Stimulated activated CD4-positive, alpha-beta T cell treated with anti-CD3 and anti-CD28 coated beads, Interleukin-4, amount 100 ng/mL, for 48 hours (primary cell): ENCODE measurements around the gene ACTL9.

Source experiments
- DNase-seq, 2 donors: peaks; one replicate each; pipeline ENCODE4 v3.0.0-alpha.2; 2020; ENCODE audit warnings: low read depth in 2 of 2

The ACTL9 gene

DNA sequence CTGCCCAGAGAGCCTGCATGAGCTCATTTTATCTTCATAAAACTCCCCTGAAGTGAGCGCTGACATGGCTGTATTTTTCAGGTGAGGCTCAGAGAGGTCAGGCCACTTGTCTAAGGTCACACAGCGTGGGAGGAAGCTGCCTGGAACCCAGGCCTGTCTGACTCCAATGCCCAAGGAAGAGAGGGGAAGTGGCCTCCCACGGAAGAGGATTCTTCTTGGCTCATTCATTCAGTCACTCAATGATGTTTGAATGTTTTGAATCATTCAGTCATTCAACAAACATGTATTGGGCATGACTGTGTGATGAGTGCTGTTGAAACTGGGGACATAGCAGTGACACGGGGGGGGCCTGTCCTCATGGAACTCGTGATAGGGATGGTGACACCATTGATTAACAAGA lies 12.0 kb downstream of the ACTL9 start:
- no peak for DNase-seq

DNA sequence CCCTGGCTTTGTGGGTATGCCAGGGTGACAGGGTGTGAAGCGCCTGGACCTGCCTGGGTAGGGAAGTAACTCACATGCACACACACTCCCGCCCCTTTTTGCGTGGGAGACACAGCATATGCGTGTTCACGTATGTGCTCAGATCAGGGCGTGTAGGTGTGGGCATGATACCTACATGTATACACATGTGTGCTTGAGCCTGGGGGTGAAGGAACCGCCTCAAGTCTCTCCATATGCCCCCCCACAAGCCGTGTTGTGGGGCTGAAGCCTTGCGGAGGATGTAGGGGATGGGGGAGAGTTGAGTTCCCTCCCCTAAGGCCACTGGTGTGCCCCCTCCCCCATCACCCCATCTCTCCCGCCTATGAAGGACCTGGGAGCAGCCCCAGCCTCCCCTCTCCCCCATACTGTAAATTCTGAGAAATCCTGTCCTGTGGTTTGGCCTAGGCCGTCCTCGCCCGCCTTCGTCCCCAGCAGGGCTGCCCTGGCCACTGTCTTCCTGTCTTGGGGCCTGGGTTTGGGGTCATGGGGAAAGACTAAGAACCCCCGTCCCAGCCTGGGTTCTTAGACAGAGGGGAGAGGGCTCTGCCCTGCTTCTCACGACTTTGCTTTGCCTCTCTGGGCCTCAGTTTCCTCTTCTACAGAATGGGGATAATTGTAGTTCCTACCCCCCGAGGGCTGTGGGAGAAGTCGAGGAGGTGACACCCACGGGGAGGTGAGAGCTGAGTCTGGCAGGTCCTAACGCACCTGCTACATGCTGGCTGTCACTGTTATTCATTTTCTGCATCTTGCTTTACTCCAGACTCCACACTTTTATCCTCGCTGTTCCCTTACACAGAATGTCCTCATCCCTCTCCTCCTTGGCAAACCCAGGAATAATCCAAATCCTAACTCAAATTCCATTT lies 14.3 kb downstream of the ACTL9 start:
- DNase-seq = no peak

DNA sequence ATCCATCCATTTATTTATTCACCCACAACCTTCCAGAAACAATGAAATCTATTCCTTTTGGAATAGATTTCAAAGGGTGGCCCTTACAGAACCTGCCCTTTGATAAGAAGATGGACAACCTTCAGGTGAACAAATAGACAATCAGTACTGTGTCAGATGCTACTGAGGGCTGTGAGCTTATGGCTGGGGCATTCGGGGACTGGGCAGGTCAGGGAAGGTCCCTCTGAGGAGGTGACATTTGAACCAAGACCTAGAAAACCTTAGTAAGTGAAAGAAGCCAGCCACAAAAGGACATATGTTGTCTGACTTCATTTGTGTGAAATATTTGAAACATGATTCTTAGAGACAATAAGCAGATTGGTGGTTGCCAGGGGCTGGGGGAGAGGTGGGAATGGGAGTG lies 15.7 kb downstream of the ACTL9 start:
- DNase-seq = no peak

DNA sequence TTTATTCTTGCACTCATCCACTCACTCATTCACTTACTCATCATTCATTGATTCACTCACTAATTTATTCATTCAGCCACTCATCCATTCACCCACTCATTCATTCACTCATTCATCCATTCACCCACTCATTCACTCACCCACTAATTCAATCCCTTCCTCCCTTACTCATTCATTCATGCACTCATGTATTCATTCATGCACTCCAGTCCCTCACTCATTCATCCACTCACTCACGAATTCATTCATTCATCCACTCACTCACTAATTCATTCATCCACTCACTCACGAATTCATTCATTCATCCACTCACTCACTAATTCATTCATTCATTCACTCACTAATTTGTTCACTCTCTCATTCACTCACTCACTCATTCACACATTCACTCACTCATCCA lies 16.1 kb downstream of the ACTL9 start:
- DNase-seq = no peak

DNA sequence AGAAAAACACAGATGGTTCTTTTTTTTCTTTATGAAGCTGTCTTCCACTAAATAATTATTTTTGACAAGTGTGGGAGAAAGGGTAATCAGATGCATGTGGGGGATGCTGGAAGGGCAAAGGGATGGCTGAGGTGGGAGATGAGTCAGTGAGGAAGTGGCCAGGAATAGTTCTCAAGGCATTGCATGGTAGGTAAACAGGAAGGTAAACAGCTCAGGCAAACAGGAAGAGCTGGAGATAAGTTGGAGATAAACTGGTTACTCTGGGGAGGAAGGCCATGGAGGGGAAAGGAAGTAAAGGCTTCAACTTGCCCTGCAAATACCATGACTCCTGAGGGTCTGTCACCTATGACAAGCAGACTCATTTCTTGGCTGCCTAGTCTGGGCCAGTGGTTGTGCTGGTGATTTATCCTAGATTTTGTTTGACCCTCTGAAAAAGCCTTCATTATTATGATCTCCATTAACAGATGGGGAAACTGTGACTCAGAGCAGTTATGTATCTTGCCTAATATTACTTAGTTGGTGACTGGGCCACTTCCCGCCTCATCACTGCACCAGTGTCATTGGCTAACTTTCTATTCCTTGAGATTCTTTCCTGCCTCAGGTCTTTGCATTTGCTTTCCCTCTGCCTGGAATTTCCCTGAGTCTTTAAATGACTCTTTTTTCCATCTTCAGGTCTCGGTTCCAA lies 17.1 kb downstream of the ACTL9 start:
- no peak for DNase-seq

DNA sequence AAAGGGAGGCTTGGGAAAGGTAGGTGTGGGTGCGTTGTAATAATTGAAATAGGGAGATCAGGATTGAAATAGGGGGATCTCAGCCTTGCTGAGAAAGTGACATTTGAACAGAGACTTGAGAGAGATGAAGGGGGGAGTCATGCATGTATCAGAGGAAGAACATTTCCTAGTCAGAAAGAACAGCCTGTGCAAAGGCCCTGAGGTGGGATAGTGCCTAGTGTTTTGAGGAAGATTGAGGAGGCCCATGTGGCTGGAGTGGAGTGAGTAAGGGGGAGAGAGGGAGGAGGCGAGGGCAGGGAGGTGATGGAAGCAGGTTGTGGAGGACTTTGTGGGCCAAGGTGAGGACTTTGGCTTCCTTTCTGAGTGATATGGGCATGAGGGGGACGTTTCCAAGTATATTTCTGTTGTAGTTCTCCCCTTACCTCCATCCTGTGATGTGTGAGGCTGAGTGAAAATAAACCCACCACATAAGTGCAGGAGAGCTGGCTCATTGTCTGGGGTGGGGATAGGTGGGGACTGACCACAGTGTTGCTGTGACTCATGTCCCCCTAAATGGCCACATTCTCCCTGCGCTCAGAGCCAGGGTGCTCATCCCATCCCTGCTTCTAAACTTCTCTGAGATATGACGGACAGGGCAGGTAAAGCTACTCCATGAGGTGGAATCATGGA lies 17.8 kb downstream of the ACTL9 start:
- no peak for DNase-seq

DNA sequence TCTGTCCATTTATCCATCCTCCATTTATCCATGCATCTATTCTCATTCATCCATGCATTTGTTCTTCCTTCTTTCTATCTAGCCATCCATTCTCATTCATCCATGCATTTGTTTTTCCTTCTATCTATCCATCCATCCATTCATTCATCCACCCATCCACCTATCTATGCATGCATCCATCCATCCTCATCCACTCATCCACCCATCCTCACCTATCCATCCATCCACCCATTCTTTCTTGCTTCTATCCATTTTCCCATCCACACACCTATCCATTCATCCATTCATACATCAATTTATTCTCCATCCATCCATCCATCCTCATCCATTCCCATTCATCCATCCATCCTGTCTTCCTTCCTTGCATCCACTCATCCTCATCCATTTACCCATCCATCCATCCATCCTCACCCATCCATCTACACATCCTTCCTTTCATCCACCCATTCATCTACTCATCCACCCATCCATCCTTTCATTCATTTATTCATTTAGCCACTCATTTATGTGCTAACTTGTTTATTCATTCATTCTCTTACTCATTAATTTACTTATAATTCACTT lies 20.3 kb downstream of the ACTL9 start:
- DNase-seq = no peak

DNA sequence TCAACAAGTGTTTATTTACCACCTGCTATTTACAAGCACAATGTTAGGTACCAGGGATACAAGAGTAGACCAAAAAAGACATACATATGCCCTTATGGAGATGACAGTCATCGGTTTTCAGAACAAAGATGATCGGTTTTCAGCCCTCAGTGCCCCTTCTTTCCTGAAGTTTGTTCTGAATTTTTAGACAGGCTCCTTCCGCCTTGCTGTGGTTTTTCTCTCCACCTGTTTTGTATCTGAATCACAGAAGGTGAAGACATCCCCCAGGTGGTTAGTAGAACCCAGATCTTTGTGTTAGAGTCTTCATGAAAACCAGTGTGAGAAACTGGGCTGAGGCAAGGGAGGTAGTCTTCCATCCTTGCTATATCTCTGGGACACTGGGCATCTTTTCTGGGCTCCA lies 23.5 kb downstream of the ACTL9 start:
- DNase-seq = no peak

DNA sequence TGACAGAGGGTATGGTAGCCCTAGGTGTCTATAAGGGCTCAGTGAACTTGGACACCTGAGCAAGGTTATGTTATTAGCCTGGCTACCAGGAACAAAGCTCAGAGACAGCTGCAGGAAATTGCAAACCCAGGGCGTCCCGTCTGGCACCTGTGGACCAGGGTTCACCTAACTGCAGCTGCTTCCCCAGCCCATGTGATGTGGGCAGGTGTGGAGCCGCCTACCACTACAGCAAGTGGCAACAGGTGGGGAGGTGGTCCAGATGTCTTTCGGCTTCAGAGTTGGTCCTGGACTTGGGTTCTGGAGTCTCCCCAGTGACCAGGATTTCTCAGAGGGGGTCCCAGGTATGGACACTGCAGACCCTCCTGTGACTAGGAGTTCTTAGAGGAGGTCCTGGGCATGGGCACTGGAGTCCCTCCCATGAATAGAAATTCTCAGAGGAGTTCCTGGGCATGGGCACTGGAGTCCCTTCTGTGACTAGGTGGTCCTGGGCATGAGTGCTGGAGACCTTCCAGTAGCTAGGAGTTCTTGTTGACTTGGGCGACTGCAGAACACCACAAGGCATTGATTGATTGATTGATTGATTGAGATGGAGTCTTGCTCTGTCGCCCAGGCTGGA lies 25.2 kb downstream of the ACTL9 start:
- no peak for DNase-seq

DNA sequence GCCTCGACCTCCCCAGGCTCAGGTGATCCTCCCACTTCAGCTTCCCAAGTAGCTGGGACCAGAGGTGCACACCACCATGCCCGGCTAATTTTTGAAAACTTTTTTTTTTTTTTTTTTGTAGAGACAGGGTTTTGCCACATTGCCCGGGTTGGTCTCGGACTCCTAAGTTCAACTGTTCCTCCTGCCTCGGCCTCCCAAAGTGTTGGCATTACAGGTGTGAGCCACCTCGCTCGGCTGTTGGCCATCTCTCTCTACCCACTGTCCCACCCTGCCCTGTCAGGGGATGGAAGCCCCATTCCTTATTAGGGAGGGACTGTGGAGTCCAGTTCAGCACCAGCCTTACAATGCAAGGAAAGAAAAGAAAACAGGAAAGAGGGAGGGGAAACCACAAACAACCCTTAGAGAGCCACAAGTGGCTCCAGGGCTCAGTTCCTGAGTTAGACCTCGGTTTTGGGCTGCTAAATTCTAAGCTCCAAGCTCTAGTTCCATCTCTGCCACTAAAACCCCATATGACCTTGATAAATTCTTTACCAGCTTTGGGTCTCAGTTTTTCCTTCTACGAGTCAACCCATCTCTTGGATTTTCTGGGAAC lies 31.7 kb downstream of the ACTL9 start:
- no peak for DNase-seq

DNA sequence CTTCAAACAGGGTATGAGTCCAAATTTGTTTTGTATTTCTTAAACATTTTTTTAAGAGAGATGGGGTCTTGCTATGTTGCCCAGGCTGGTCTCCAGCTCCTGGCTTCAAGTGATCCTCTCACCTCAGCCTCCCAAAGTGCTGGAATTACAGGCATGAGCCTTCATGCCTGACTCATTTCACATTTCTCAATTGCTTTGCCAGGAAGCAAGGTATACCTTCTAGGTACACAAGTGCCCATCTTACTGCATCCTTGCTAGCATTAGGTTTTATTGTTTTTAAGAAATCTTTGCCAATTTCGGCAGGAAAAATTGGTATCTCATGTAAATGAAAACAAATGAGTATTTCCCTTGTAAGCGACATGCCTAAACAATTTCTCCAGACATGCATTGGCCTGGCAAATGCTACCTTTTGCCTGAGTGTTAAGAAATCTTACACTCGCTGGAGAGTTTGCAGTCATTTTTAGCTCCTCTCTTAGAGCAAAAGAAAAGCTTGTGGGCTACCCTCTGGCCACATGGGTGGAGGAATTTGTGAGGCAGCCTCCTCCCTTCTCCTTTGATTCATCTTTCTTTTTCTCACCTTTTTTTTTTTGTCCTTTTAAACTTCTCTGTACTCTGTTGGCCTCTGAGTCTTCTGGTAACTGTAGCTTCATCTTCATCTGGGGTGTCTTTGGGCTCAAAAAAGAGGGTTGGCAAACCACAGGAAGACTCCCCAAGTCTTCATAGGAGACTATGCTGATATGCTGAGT lies 33.0 kb downstream of the ACTL9 start:
- DNase-seq = no peak

DNA sequence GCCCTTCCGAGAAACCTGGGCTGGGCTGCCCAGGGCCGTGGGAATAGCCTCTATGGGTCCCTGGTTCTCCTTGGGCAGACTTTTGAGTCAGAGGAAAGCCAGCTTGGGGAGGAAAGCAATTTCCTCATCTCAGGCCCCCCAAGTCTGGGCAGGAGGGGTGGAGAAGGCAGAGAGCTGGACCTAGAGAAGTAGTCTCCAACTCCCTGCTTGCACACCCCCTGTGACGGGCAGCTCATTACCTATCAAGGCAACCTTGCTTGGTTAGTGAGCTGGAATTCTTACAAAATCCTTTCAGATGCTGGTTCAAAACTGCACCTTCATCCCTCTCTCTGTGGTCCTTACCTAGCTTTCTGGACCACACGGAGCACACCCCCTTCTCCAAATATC lies 33.9 kb downstream of the ACTL9 start:
- DNase-seq = no peak

DNA sequence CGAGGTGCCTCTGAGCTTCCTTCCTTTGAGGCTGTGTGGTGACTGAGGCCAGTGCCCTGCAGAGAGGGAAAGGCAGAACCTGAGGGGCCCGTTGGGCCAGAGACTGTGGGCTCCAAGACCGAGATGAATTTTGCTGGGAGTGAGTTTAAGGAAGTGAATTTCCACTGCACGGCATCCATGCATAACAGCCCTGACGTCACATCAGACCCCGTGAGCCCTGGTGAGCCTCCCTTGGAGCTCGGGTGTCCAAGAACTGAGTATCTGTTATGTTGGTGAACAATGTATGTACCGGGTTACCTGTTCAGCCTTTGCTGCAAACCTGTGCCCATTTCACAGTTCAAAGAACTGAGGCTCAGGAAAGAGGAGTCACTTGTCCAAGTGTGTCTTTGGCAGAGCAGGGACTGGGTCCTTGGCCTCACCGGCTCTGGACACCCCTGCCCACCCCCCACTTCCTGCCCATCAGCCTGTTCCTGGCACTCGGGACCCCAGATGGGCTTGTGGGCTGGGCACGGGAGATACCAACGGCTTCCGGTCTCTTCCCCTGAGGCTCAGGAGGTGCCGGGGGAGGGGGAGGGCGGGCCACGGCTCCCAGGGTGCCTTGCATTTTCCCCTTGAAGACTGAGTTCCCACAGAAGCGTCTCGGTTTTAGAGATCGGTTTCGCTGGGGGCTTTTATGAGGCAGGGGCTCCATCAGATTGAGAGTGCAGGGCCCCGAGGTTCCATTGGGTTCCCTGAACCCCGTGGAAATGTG lies 34.5 kb downstream of the ACTL9 start:
- peak in 1 of 2 donors; percentile 23 for DNase-seq

DNA sequence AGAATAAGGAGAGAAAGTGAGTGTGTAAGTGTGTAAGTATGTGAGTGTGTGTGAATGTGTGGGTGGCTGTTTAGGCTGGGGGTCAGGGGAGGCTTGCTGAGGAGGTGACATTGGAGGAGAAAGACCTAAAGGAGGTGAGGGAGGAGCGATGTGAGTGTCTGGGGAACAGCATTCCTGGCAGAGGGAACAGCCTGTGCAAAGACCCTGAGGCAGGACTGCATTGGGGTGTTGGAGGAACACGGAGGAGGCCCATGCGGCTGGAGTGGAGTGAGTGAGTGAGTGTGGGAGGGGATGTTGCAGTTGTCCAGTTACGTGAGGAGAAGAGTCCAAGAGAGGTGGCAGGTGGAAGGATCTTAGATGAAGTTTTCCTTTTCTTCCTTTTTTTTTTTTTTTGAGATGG lies 36.3 kb downstream of the ACTL9 start:
- DNase-seq = no peak

DNA sequence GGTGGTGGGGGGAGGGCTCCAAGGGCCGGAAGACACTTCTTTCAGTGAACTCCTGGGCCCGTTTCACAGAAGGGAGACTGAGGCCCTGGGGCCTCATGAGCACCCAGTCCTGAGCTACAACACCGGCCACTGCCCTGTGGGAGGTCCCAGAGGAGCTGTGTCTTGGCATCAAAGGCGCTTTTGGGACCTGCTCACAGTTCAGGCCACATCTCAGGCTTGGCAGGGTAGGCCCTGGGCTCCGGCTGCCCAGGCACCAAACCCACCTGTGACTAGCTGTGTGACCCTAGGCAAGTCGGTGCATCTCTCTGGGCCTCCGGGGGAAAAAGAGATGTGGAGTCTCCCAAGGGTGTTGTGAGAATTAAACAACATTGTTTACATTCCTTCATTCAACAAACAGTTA lies 38.7 kb downstream of the ACTL9 start:
- no peak for DNase-seq

DNA sequence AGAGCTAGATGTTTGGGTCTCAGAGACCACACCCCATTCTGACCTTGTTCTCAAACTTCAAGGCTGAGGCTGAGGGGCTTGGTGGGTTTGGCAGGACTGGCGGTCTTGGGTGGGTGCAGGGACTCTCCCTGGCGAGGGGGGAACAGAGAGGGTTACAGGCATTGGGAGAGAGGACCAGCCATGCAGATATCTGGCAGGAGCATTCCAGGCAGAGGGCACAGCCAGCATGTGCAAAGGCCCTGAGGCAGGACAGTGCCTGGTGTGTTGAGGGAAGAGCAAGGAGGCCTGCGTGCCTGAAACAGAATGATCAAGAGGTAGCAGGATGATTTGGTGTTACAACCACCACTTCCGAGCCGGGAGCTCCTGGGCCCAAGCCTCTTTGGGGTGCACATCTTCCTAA lies 40.7 kb downstream of the ACTL9 start:
- DNase-seq = no peak

DNA sequence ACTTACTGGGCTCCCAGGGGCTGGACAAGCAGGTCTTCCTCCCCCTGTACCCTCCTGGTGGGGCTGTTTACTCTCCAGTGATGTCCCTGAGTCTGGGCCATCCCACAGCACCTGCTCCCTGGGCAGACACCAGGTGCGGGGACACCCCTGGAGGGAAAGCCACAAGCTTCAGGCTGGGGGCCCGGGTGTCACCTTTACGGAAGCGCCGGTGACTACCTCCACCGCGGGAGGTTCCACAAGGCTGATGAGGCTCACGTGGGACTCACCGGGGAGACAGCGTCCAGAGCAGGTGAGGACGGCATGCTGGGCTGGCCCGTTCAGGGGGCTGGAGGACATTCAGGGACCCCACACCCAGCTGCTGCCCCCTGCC lies 43.3 kb downstream of the ACTL9 start:
- DNase-seq = no peak

DNA sequence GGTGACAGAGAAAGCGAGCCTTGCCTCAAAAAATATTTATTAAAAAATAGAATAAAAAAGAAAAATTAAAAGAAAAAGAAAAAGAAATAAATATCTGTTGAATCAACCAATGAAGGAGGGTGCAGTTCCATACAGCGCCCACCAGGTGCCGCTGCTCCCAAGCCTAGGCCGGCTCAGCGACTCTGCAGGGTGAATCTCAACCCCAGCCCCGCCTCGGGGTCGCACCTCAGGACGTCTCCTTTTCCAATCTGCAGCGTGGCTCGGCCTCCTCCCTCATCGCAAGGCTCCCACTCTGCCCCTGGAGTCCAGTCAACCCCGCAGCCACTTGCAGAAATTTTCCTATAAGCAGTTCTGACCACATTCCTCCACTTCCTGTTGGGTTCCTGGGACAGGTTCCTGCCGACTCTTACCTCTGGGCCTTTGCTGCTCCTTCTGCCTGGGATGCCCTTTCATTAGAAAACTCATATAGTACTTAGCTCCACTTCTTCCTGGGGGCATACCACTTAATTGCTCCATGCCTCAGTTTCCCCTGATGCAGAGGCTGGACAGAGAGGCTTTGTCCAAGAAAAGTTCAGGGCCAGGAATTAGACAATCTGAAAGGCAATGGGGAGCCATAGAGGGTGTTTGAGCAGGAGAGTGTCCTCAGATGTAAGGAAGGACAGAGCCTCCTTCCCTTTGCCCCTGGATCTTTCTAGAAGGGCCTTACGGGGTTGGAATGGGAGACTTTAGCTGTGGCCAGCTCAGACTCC lies 43.8 kb downstream of the ACTL9 start:
- peak; percentile 43 to 57 for DNase-seq

DNA sequence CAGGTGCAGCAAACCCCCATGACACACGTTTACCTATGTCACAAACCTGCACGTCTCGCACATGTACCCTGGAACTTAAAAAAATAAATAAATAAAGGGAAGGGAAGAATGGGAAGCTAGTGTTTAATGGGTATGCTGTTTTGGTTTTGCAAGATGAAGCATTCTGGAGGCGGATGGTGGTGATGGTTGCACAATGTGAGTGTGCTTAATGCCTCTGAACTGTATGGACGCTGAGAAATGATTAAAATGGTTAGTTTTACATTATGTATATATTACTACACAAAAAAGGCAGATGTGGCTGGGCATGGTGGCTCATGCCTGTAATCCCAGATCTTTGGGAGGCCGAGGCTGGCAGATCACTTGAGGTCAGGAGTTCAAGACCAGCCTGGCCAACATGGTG lies 50.4 kb downstream of the ACTL9 start:
- no peak for DNase-seq
